Anterior cingulate cortex (tissue), 58 donors: ENCODE measurements around the gene ZFYVE27.
A peak's percentile ranks its signal among the peaks of the same experiment; 100 is the strongest.

ENCODE experiments used
- DNase-seq, 58 donors: peaks; one replicate each; lab custom pipeline; 2025; lab: John Stamatoyannopoulos, UW

The ZFYVE27 gene

DNA sequence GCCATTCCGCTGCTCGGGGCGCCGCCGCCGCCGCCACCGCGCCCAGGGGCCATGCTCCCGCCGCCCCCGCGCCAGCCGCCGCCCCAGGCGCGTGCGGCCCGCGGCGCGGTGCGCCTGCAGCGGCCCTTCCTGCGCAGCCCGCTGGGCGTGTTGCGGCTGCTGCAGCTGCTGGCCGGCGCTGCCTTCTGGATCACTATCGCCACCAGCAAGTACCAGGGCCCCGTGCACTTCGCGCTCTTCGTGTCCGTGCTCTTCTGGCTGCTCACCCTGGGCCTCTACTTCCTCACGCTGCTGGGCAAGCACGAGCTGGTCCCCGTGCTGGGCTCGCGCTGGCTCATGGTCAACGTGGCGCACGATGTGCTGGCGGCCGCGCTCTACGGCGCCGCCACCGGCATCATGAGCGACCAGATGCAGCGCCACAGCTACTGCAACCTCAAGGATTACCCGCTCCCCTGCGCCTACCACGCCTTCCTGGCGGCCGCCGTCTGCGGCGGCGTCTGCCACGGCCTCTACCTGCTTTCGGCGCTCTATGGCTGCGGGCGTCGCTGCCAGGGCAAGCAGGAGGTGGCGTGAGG, 23.0 kb upstream of the ZFYVE27 start:
- peak in 54 of 58 donors; percentile 33 to 81 (median 58) for DNase-seq

DNA sequence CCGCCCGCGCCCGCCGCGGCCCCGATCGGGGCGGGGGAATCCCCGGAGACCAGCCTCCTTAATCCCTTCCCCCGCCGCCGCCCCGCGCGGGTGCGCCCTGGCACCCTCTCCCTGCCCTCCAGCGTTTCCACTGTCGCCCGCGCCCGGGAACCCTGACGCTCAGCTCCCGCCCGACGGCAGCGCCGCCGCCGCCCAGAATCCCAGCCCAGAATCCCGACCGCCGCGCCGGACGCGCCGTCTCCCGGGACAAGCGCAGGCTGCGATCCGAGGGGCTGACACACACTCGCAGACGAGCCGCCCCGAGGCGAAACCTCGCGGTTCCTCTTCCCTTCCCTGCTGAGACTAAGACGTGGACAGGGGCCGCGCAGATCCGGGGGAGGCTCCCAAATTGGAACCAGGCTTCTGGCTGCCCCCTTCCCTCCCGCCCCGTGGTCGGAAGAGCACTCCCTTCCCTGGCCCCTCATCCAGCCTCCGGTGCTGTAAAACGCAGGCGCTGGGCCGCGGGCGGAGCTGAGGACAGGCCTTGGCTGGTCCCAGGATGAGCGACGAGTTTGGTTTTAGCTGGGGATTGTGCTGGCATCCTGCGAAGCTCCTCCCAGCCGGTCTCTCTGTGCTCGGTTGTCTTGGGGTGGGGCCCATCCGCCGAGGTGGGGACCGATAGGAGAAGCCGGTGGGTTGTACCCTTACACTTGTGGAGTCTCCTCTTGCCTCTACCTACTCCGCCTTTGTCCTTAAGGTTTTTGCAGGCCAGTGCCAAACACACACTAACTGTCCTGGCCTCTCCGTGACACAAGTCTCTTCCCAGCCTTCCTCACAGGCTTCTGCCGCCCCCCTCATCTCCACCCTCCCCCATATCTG, 22.3 kb upstream of the ZFYVE27 start:
- DNase-seq, result peak in 31 of 58 donors; percentile 7 to 65 (median 41)

DNA sequence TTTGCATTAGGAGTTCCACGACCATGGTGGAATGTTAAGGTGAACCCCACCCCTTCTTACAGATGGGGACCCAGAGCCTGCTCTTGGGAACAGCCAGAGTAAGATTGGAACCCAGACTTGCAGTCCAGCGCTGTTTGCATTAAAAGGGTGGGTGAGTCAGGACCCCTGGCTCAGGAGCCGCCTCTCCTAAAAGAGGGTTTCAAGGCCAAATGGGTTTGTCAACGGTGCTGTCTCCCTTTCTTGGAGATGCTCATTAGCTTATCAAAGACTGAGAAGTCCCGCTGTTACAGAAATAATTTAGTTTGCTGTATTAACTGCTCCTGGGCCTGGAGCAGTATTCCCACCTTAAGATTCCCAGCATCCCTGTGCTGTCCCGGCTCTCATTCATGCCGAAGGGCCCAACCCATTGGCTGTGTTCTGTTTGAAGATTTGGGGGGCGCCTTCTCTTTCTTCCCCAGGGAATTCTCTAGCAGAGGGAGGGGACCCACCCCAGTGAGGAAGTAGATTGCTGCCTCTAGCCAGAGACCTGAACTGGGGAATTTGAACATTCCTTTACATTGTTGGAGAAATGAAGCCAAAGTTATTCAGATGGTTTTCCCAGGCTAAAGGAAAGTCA, 21.6 kb upstream of the ZFYVE27 start:
- DNase-seq, result no peak

DNA sequence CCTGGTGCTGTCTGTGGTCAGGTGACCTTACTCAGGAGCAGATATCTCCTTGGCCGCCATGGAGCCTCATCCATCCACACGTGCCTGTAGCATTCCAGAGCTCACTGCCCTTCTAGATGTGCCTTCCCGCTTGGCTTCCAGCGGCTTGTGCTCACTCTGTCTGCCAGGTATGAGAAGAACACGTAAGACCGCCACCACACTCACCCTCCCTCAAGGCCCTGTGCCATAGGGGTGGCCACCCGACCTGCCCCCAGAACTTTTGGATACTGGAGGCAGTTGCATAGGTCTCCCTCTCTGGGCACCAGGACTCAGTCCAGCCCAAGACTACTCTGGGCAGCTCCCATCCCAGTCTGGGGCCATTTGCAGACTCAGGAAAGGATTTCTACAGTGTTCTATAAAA, 19.3 kb upstream of the ZFYVE27 start:
- DNase-seq, result no peak

DNA sequence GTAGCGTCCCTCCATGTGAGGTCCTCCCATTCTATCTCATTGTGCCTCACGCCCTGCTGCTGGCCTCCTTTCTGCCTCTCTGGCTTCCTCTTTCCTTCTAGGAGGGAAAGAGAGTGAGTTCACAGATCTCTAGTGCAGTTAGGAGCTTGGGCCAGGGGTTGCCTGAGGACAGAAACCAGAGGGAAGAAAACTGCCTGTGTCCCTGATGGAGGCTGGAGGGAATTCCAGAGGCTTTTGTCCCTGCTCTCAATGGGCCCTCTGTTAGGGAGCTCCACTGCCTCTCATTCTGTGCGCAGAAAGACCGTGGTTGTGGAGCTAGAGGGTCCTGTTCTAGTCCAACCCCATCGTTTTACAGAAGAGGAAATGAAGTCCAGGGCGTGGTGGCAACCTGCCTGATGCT, 18.8 kb upstream of the ZFYVE27 start:
- peak in 44 of 58 donors; percentile 12 to 82 (median 51) for DNase-seq

DNA sequence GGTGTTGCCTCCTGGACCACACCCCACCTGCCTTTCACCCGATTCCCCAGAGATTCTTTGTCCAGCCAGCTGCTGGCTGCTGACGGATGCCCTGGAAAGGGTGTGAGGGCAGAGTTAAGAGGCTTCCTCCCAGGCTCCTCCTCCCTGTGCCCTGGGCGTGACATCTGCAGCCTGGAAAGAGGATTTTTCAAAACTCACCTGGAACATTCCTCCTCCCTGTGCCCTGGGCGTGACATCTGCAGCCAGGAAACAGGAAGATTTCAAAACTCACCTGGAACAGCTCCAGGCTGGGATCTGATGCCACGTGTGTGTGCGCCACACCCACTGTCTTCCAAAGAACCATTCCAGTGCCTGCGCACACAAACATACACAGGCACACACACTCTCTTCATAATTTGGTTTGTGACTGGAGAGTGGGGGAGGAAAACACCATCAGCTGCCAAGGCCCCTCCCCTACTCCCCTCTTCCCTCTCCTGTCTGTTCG, 18.2 kb upstream of the ZFYVE27 start:
- DNase-seq, result peak in 3 of 58 donors; percentile 40 to 55 (median 41)

DNA sequence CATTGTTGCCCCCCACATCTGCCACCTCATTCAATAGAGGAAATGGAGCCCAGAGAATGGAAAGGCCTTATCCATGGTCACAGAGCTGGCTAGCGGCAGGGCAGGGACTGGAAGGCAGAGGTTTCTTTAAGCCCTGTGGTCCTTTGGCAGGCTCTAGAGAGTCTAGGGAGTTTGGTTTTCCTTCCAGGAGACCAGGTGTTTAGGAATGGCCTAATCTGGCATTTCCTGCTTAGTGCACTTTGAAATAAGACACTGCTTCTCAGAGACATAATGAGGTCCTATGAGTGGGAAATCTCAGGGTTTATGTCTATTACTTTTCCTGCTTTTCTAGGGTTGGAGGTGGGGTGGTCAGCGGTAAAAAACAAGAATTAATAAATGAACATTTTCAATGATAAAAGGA, 17.3 kb upstream of the ZFYVE27 start:
- DNase-seq, result no peak

DNA sequence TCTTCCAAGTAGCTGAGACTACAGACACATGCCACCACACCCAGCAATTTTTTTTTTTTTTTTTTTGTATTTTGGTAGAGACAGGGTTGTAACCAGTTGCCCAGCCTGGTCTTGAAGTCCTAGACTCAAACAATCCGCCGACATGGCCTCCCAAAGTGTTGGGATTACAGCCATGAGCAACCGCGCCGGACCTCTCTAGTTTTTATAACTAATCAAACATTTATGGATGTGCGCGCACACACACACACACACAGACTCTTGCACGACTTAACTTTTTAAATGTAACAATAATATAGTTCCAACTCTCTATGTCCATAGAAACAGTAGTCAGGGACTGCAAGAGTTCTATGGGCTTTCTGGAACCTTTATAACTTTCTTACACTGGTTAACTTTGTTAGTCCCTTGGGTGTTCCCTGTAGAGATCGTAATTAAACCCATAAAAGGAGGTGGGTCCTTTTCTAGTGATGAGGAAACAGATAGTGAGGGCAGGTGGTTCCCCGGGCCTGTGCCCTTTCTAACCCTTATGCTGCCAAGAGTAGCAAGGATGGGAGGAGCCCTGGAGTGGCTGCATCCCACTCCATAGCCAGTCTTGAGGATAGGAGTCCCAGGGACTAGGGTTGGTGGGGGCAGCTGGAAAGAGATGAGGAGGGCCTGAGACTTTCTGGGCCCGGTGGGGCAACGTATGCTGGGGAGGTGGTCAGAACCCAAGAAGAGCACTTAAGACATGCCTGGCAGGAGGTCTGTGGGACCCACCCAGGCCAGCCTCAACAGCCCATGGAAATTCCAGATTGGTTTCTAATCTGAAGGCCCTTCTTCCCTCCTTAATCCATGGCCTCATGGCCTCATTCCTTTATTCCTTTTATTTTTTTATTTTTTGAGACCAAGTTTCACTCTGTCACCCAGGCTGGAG, 14.8 kb upstream of the ZFYVE27 start:
- no peak for DNase-seq

DNA sequence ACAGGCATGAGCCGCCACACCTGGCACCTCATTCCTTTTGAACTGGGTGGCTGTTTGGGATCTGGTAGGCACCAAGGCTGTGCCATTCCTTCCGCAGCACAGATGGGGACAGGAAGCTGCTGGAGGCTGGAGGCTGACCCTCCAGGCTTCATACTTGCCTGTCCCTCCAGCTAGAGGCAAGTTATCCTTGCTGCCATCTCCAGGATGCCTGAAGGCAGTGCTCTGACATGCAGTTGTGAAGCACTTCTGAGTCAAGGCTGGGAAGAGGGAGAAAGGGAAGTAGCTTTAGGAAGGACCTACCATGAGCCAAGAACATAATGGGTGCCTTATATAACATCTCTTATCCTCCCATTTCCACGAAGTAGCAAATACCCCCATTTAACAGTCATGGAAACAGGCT, 13.9 kb upstream of the ZFYVE27 start:
- DNase-seq, result no peak

DNA sequence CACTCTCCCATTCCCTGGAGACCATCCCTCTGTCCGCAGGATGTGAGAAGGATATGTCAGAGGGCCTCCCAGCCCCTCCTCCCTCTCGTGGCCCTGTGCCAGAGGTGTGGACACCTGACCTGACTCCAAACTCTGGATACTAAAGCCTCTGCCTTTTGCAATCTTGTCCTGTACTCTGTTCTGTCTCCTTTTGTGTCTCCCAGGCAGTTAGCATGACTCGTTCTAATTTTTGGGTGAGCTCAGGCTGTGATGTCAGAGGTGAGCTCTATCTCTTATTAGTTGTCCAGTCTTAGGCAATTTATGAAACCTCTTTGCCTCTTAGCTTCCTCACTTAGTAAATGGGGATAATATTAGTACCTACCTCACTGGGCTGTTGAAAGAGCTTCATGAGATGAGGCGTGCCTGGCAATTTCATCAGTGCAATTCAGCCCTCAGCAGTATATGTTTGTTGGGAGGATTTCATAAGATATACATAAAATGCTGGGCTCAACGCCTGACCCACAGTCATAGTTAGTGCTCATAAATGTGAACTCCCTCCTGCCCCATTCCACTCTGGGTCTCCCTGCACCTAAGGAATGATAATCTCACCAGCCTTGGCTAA, 12.5 kb upstream of the ZFYVE27 start:
- DNase-seq, result no peak

DNA sequence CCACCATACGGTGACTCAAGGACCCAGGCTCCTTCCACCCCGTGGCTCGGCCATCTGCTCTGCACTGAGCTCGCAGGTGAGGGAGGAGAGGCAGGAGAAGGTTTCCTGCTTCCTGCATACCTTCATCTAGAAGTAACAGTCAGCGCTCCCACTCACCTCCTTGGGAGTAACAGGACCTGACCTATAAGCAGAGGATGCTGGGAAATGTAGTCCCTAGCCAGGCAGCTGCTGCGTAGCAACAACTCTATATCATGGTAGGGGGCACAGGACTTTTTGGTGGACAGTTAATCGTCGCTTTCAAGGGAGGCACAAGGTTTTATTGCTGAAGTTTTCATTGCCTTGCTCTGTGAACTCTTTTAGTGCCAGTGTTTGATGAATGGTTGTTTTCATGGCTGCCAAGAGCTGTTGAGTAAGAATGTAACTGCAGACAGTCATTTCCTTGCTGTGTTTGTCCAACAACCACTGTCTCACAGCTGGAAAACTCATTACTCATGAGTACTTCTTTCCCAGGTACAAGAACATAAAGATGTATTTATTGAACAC, 10.2 kb upstream of the ZFYVE27 start:
- DNase-seq, result no peak

DNA sequence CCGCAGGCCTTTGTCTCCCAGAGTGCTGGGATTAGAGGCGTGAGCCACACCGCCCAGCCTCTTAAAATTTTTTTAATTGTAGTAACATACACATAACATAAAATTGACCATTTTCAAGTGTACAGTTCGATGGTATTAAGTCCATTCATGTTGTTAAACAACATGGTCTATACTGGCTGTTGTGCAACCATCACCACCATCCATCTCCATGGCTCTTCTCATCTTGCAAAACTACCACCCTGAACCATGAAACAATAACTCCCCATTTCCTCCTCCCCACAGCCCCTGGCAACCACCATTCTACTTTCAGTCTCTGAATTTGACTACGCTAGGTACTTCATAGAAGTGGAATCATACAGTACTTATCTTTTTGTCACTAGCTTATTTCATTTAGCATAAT, 7.9 kb upstream of the ZFYVE27 start:
- DNase-seq, result no peak

DNA sequence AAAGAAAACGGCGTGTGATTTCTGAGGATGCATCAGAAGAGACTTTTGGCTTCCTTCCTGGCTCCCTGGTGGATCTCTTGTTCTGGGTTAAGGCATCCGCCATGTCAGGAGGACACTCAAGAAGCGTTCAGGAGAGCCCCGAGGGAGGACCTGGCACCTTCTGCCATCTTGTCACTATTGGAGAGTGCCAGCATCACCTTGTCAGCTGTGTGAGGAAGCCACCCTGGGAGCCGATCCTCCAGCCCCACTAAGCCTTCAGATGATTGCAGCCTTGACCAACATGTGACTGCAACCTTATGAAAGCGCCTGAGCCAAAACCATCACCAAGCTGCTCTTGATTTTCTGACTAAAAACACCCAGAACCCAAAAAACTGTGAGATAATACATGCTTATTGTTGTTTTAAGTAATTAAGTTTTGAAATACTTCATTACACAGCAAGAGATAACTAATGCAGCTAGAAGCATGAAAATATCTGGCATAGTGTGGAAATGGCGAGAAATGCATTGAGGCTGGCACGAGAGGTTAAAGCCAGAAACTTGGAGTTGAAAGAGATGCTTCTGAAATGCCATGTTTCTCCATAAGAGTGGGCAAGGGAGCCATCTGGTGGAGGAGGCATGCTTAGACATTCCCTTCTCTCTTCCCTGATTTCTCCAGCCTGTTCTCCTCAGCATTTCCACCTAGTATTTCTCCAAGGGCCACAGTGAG, 5.4 kb upstream of the ZFYVE27 start:
- peak in 51 of 58 donors; percentile 8 to 82 (median 45) for DNase-seq

DNA sequence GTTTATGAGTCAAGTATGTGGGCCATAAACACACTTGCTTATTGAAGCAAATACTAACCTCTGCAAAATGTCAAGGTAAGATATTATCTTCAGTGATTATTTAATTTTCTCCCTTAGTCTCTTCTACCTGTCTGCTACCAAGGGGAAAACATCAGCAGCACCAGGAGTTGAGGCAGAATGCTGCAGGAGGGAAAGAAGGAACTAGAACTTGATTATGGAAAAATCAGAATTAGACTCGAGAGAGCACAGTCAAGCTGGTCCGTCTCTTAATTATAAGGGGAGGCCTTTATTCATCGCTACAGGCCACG, 4.9 kb upstream of the ZFYVE27 start:
- DNase-seq, result no peak

DNA sequence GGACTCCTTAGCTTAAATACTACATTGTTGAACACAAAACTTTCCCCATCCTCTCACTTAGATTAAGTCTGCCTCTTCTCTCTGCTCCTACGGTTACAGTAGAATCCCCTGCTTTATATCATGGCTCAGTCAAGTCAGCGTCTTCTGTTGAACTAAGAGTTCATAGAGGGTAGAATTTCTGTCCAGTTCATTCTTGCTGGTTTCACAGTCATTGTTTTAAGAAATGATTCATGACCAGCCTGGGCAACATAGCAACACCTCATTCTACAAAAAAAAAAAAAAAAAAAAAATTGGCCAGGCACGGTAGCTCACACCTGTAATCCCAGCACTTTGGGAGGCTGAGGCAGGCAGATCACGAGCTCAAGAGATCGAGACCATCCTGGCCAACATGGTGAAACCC, 3.7 kb upstream of the ZFYVE27 start:
- DNase-seq, result no peak

DNA sequence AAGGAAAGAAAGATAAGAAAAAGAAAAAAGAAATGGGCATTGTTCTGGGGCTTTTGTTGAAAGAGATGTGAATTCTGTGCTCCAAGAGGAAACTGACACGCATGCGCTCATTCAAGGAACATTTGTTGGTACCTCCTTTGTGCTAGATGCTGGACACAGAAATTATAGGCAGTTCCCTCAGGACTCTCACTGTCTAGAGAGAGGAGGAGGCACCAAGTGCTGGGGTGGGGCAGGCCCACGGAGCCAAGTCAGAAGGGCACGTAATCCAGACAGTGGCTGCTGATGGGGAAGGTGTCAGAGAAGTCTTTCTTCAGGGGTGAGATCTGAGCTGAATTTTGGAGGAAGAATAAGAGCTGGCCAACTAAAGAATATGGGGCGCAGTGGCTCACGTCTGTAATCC, 2.9 kb upstream of the ZFYVE27 start:
- no peak for DNase-seq

DNA sequence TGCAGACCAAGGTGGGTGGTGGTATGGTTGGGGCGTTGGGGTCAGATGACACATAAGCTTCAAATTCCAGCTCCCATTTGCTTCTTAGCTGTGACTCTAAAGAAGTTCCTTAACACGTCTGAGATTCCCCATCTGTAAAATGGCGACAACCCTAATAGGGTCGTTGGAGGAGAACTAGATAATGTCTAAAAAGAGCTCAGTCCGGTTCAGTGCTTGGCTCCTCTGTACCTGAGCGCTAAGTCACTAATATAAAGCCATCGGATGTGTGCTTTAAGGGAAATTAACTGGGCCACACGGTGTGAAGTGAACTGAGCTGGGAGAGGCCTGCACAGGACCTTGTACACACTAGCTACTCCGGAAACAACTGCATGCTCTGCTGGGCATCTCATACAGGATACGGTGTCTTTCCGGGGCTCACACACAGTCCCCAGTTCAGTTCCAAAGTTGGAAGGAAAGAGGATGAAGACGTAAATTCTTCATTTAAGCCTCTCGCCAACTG, 476 bp upstream of the ZFYVE27 start:
- DNase-seq, result peak in 1 of 58 donors; percentile 56

DNA sequence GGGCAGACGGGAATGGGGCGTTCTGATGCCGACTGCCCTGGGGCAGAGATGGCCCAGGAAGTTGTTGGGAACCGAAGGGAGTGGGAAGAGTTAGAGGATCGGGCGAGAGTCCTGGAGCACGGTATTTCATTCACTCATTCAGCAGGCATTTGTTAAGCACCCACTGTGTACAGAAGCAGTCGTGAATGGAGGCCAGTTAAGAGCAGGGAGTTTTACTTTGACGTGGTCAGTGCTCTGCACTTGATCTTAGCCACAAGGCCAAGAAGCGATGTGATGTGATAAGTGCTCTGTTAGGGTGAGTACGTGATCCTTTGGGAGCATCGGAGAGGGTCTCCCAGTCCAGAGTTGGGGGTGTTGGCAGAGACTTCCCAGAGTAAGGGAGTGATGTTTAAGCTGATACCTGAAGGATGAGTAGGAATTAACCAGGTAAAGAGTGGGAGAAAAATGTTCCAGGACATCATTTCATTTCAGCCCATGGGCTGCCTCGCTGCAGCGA, 890 bp downstream of the ZFYVE27 start:
- no peak for DNase-seq

DNA sequence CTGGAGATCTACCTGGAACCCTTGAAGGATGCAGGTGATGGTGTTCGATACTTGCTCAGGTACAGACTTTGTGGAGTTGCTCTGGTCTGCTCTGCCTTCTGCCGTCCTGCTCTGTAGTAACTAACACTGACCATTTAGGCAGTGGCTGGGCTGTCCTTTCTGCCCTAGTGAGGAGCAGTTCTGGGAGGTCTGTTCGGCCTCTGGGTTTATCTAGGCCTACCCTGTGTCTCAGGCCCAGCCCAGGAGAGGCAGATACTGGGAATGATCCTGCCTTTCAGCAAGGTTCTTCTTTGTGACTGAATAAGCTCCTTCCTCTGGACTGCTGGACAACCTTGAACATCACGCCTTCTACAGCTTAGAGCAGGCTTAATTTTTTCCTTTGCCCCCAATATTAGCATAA, 1.7 kb downstream of the ZFYVE27 start:
- no peak for DNase-seq
